Activated naive CD4-positive, alpha-beta T cell treated with anti-CD3 and anti-CD28 coated beads, Interleukin-2, amount 50 U/mL, for 24 hours (primary cell): Measurements from ENCODE around the gene TENT4A.

Experiments used
- H3K27ac Mint-ChIP-seq: one replicate; pipeline ENCODE4 v1.8.0; 2021; ENCODE audit warnings: mild to moderate bottlenecking, mixed read lengths
- H3K27me3 Mint-ChIP-seq: one replicate; pipeline ENCODE4 v1.8.0; 2021; ENCODE audit warnings: mixed read lengths
- H3K36me3 Mint-ChIP-seq: one replicate; pipeline ENCODE4 v1.8.0; 2021; ENCODE audit warnings: mixed read lengths
- H3K4me1 Mint-ChIP-seq: one replicate; pipeline ENCODE4 v1.8.0; 2021; ENCODE audit warnings: mixed read lengths
- H3K4me3 Mint-ChIP-seq: one replicate; pipeline ENCODE4 v1.8.0; 2021; ENCODE audit warnings: mild to moderate bottlenecking, mixed read lengths
- H3K9me3 Mint-ChIP-seq: one replicate; pipeline ENCODE4 v1.8.0; 2021; ENCODE audit warnings: mixed read lengths

Gene TENT4A

DNA sequence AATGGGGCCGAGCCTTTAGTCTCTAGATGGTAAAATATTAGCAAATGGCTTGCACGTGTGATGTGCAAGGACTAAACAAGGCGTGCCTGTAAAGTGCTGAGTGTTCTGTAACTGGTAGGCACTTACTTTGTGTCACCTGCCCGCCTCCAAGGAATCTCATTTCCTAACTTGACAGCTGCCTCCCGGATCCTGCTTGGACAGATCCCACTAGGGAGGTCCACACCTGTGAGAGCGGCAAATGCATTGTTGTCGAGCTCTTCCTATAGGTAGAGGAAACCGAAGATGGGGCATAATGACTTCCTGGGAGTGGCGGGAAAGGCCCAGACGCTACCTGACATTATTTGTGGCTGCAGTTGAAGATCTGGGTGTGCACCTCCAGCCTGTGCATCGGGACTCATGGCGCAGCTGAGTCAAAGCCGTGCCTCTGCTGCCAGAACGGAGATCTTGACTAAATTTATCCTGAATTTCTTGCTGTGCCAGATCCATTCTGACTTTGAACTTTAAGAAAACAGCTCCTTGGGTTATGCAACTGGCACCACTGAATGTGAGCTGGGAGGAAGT lies 79.8 kb downstream of the TENT4A start:
- H3K4me3 Mint-ChIP-seq = no peak overlapping the region

GRCh38 chr5:6801236-6801635 lies 88.0 kb downstream of the TENT4A start:
- Mint-ChIP-seq H3K27ac (no peak overlapping the region), H3K4me1 (no peaks in the 10 kb centered on the region), H3K9me3 (no peaks in the 10 kb centered on the region), H3K4me3 (no peak overlapping the region), H3K27me3 (peaks cover 4% of the 10 kb centered on the region), H3K36me3 (peaks cover 2% of the 10 kb centered on the region)

More for the DNA sequence above, 79.8 kb downstream of the TENT4A start:
- no peaks in the 10 kb centered on the region for H3K36me3 Mint-ChIP-seq
- H3K27ac Mint-ChIP-seq = no peak overlapping the region
- no peaks in the 10 kb centered on the region for H3K9me3 Mint-ChIP-seq
- H3K27me3 Mint-ChIP-seq = peaks cover 5% of the 10 kb centered on the region
- H3K4me1 Mint-ChIP-seq = peaks cover 6% of the 10 kb centered on the region

DNA sequence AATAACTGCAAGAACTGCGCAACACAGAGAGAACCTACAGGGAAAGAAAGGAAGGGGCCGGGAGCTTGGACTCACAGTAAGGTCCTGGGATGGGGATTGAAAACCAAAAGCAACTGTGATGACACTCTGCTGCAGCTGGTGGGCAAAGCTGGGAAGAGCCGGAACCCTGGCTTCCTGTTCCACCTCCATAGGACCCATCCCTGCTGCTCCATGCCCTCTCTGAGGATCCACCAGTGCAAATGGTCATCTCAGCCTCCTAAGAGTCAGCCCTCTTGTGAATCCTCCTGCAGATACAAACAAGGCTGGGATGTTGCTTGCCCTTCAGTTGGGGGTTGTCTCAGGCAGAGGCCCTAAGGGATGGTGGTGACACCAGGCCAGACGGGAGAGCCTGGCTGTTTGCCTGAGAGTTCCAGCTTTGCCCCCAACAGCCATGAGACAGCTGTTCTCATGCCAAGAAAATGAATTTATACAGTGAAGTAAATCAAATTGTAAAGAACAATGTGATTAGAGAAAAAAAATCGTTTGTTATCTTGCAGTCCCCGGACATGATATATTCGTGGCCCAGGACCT lies 90.8 kb downstream of the TENT4A start:
- Mint-ChIP-seq H3K9me3 (peaks cover 5% of the 10 kb centered on the region), H3K4me3 (no peak overlapping the region), H3K36me3 (peaks cover 2% of the 10 kb centered on the region), H3K27ac (no peak overlapping the region), H3K27me3 (peaks cover 4% of the 10 kb centered on the region), H3K4me1 (no peaks in the 10 kb centered on the region)

DNA sequence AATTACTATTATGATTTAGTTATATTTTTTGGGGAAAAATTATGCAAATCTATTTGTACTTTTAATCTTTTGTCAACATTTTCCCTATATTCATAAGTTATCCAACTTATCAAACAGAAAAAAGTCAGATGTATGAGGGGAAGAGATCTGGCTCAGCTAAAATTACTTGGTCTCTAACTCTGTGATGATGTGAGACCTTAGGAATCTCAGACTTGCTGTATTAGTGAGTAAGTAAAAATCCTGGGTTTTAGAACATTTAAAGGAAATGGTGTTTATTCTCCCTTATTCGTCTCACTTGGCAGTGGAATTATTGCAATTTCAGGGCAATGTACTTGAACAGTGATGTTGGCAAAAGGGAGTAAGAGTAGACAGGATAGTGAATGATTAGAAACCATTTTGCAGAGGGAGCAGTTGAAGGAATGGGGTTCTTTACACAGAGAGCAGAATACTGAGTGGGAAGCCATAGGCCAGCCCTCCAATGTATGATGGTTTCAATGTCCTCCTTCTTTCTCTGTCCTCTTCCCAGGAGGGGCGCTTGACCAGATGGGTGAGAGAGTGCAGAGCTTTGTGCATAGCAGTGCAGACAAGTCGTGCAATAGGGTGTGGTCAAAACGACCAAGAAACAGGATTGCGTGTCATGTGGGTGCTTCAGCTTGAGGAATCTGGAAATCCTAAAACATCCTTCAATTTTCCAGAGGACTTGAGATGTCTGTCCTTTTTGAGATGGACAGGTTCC lies 91.7 kb downstream of the TENT4A start:
- Mint-ChIP-seq H3K36me3 (peaks cover 2% of the 10 kb centered on the region), H3K4me3 (no peak overlapping the region), H3K27me3 (peaks cover 4% of the 10 kb centered on the region), H3K27ac (no peak overlapping the region), H3K4me1 (no peaks in the 10 kb centered on the region), H3K9me3 (peaks cover 5% of the 10 kb centered on the region)

DNA sequence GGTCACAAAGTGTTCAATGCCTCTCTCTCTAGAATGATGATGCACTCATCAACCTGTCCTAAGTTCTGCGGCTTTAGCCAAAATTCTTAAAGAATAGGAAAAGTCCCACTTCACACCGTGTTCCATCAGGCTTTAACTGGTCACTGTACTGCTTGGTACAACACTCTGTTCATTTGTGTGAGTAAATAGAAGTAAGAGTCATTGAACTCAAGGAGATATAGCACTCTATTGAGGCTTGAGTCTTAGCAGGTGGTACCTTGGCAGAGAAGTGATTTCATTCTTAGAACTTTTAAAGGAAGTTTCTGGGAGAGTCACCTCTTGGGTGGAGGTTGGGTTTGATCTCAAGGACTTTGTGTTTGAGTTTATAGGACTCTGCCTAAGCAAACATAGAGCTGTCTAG lies 92.6 kb downstream of the TENT4A start:
- no peak overlapping the region for H3K4me3 Mint-ChIP-seq
- peaks cover 2% of the 10 kb centered on the region for H3K36me3 Mint-ChIP-seq
- peaks cover 2% of the 10 kb centered on the region for H3K27me3 Mint-ChIP-seq
- no peak overlapping the region for H3K27ac Mint-ChIP-seq
- H3K9me3 Mint-ChIP-seq = peaks cover 5% of the 10 kb centered on the region
- H3K4me1 Mint-ChIP-seq = no peaks in the 10 kb centered on the region
